Mucosa of descending colon (tissue), 3 donors: ENCODE results near the gene SOX5. TPM values are rescaled to one million over a fixed set of nuclear protein-coding genes. Genes with fewer than 3 reads are reported as not detected.
"Not testable (repeated sequence)": the region's sequence is repeated elsewhere in the genome, so short reads cannot be mapped to it uniquely, and the experiment has no call there.

Experiments
- ATAC-seq: fragments of 200-7000 bp; cut with Tn5 transposase; one replicate; pipeline ENCODE4 v1.9.1; 2020; ENCODE audit warnings: mild to moderate bottlenecking, moderate library complexity
- DNase-seq, 3 donors: peaks; one replicate each; pipeline ENCODE4 v3.0.0-alpha.2; 2020
- H3K36me3 ChIP-seq: fragments of 200-600 bp; one replicate; pipeline ENCODE4 v1.8.0; 2021; ENCODE audit warnings: low read depth, mild to moderate bottlenecking
- H3K4me1 ChIP-seq: fragments of 200-600 bp; one replicate; pipeline ENCODE4 v1.8.0; 2021; ENCODE audit warnings: low read depth, mild to moderate bottlenecking
- H3K4me3 ChIP-seq: fragments of 200-600 bp; one replicate; pipeline ENCODE4 v1.8.0; 2021; ENCODE audit warnings: mild to moderate bottlenecking
- H3K9me3 ChIP-seq: fragments of 200-600 bp; one replicate; pipeline ENCODE4 v1.8.0; 2021; ENCODE audit warnings: mild to moderate bottlenecking
- intact Hi-C, 2 donors: fragments of 100-400 bp; cut with DNase I in 1 of 2; cut with micrococcal nuclease in 1 of 2; formaldehyde crosslinking; loops; one replicate each; pipeline versions ENCODE4 v1.11.0 to v1.11.1; 2022; cut with DNase I, micrococcal nuclease
- total RNA-seq, 3 donors: library from RNA; stranded (reverse); fragmentation: NEBNext Ultra II Directional in 2 of 3; extraction: Animal tissue kit (Norgen Biotek cat#: 25700) in 2 of 3; gene quantifications; one replicate each; pipeline versions ENCODE4 v1.2.1 to v1.2.4, GENCODE V29; 2021 to 2023
- TF ChIP-seq, protein P1 (sequence below): fragments of 200-600 bp; IDR thresholded peaks from one replicate; pipeline ENCODE4 v1.8.0; 2022; ENCODE audit warnings: antibody characterized with exemption, mild to moderate bottlenecking
- donor health status: DM: no; HTN: no; CAD: no; lungs with moderate emphysema.
- donor health status: DM: no; HTN: no; CAD: no.
- donor health status: DM: no; HTN: yes; CAD: no.

Gene SOX5
- total RNA-seq, 3 donors from 2014 or later = 2.8 to 13.0 (median 3.3) TPM

DNA sequence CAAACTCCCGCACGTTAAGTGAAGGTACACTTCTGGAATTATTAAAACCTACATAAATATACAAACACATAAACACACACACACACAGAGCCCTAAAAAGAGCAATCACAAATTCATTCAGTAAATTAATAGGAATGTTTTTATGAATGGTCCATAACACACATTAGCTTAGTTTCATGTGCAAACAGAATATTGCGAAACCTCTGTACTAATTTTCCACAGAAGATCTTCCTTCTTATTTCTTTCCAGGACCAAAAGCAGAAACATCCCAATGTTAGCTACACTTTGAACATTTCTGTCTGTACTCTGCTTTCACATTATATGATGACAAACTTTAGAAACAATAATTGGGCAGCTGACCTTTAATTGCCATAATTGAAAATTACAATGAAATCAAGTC lies 101.6 kb downstream of the SOX5 start:
- ATAC-seq (no peak), DNase-seq (no peak)
- Histone ChIP-seq H3K9me3 (no peaks in the 10 kb centered on the region), H3K4me1 (no peaks in the 10 kb centered on the region), H3K4me3 (no peak overlapping the region), H3K36me3 (no peaks in the 10 kb centered on the region)
- intact Hi-C loops = no loop called here
- TF ChIP-seq, protein P1, sequence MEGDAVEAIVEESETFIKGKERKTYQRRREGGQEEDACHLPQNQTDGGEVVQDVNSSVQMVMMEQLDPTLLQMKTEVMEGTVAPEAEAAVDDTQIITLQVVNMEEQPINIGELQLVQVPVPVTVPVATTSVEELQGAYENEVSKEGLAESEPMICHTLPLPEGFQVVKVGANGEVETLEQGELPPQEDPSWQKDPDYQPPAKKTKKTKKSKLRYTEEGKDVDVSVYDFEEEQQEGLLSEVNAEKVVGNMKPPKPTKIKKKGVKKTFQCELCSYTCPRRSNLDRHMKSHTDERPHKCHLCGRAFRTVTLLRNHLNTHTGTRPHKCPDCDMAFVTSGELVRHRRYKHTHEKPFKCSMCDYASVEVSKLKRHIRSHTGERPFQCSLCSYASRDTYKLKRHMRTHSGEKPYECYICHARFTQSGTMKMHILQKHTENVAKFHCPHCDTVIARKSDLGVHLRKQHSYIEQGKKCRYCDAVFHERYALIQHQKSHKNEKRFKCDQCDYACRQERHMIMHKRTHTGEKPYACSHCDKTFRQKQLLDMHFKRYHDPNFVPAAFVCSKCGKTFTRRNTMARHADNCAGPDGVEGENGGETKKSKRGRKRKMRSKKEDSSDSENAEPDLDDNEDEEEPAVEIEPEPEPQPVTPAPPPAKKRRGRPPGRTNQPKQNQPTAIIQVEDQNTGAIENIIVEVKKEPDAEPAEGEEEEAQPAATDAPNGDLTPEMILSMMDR = no peak

DNA sequence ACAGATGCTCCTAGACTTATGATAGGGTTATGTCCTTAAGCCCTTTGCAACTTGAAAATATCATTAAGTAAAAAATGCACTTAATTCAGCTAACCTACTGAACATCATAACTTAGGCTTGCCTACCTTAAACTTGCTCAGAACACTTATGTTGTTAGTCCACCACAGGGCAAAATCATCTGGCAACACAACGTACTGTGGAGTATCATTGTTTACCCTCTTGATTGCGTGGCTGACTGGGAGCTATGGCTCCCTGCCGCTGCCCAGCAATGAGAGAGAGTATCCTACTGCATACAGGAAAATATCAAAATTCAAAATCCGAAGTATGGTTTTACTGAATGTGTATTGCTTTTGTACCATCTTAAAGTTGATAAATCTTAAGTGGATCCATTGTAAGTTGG lies 105.5 kb downstream of the SOX5 start:
- ATAC-seq = no peak
- TF ChIP-seq, protein P1 = no peak
- intact Hi-C loops = no loop called here
- Histone ChIP-seq H3K4me1 (no peaks in the 10 kb centered on the region), H3K36me3 (no peaks in the 10 kb centered on the region), H3K9me3 (no peaks in the 10 kb centered on the region), H3K4me3 (no peak overlapping the region)
- no peak for DNase-seq

DNA sequence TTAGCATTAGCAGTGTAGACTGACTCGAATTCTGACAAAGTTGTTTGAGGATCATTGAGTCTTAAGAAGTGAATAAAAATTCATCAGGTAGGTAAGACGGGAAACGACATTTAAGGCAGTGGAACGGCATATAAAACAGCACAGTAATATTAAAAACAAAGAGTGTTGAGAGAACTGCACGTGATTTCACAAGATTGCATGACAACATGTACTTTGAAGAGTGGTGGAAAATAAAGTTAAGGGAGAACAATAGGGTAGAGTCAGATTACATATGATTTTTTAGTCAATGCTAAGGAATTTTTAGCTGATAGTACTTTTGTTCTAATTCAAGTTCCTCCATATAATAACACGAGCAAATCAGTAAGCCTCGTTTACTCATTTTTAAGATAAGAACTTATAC lies 115.4 kb downstream of the SOX5 start:
- intact Hi-C loops = no loop called here
- Histone ChIP-seq H3K36me3 (no peaks in the 10 kb centered on the region), H3K4me3 (no peak overlapping the region), H3K9me3 (no peaks in the 10 kb centered on the region), H3K4me1 (no peaks in the 10 kb centered on the region)
- DNase-seq = no peak
- TF ChIP-seq, protein P1 = no peak
- no peak for ATAC-seq

DNA sequence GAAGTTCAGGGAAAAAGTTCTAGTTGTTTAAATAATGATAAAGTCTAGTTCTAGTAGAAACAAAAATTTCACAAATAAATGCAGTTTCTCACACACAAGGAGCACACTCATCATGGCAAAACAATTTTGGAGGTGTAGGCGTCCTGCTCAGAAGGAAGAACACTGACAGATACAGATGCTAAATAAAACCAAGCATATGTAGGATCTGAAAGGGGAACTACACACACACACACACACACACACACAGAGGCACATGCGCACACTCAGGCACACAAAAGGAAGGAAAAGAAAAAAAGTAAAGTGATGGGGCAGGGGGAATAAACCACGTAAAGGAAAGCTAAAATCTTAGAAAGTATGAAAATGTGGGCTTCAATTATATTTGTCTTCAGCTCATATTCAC lies 117.7 kb downstream of the SOX5 start:
- no peaks in the 10 kb centered on the region for H3K4me1 ChIP-seq
- ATAC-seq = no peak

DNA sequence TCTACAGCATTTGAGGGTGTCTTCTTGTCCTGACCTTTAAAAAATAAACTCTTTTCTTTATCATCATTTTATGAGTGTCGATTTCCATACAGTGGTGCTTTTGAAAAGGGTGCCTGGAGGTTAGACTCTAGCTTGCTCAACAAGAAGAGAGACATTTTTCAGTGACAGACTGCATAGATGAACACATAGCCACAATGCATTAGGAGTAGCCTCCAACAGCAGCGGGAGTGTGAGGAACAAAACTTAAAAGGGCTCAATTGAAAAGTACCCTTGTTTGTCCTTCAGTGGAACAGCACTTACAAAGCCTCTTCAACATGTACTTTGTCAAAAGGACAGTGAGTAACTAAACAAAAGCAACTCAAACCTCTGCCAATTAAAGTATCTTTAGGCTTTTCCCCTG lies 119.3 kb downstream of the SOX5 start:
- Histone ChIP-seq H3K9me3 (no peaks in the 10 kb centered on the region), H3K4me1 (no peaks in the 10 kb centered on the region), H3K36me3 (no peaks in the 10 kb centered on the region), H3K4me3 (no peak overlapping the region)
- intact Hi-C loops = no loop called here
- TF ChIP-seq, protein P1 = no peak
- ATAC-seq (no peak), DNase-seq (no peak)

More for the DNA sequence above, 117.7 kb downstream of the SOX5 start:
- DNase-seq = no peak
- Histone ChIP-seq H3K9me3 (no peaks in the 10 kb centered on the region), H3K4me3 (no peak overlapping the region), H3K36me3 (no peaks in the 10 kb centered on the region)
- intact Hi-C loops = no loop called here
- TF ChIP-seq, protein P1 = no peak

DNA sequence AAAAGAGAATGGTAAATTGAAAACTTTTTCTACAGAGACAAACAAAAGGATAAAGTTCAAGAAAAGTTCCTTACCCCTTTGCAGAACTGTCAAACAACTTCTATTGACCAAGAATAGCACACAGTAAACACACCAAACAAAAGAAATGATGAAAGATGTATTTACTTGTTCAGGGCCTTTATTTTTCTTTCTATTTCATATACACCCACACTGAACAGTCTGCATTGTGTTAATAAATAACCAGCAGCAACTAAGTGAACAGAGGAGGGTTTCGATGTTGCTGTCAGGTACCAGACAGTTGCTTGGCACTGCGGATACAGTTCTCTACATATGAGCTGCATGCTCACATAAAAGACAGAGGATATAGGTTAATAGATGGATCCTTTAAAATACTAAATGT lies 122.1 kb downstream of the SOX5 start:
- no peak for DNase-seq
- no peaks in the 10 kb centered on the region for H3K36me3 ChIP-seq
- TF ChIP-seq, protein P1 = no peak

DNA sequence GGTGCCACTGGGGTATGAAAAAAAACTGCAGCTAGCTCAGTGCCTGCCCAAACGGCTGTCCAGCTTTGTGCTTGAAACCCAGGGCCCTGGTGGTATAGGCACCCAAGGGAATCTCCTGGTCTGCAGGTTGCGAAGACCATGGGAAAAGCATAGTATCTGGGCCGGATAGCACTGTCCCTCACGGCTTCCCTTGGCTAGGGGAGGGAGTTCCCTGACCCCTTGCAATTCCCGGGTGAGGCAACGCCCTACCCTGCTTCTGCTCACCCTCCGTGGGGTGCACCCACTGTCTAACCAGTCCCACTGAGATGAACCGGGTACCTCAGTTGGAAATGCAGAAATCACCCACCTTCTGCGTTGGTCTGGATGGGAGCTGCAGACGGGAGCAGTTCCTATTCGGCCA lies 124.3 kb downstream of the SOX5 start:
- H3K4me1 ChIP-seq, H3K36me3 ChIP-seq, H3K9me3 ChIP-seq, DNase-seq, H3K4me3 ChIP-seq, ATAC-seq, intact Hi-C loops: not testable (repeated sequence)

More for the DNA sequence above, 122.1 kb downstream of the SOX5 start:
- Histone ChIP-seq H3K9me3 (no peaks in the 10 kb centered on the region), H3K4me3 (no peak overlapping the region), H3K4me1 (no peaks in the 10 kb centered on the region)
- intact Hi-C loops = no loop called here
- no peak for ATAC-seq
